GM18951 (cell line): ENCODE measurements around the gene RPL3.

Experiments
- POLR2A ChIP-seq: IDR thresholded peaks from 4 replicates; pipeline ENCODE4 v1.6.1; 2011; ENCODE audit warnings: mild to moderate bottlenecking; ENCODE audit not compliant: insufficient read length, insufficient read depth; ENCODE audit errors: extremely low read depth
- in situ Hi-C: fragments of 300-500 bp; cut with MboI; formaldehyde crosslinking; loops from one replicate; pipeline ENCODE4 v1.12.0; 2022; ENCODE audit warnings: low sequenced_read_pairs, mixed read lengths, inconsistent platforms; ENCODE audit not compliant: unreplicated experiment

RPL3 gene

GRCh38 chr22:39288135-39288898 lies 31.1 kb downstream of the RPL3 start:
- TF ChIP-seq POLR2A, result no peak
- in situ Hi-C loops, result no loop called here

DNA sequence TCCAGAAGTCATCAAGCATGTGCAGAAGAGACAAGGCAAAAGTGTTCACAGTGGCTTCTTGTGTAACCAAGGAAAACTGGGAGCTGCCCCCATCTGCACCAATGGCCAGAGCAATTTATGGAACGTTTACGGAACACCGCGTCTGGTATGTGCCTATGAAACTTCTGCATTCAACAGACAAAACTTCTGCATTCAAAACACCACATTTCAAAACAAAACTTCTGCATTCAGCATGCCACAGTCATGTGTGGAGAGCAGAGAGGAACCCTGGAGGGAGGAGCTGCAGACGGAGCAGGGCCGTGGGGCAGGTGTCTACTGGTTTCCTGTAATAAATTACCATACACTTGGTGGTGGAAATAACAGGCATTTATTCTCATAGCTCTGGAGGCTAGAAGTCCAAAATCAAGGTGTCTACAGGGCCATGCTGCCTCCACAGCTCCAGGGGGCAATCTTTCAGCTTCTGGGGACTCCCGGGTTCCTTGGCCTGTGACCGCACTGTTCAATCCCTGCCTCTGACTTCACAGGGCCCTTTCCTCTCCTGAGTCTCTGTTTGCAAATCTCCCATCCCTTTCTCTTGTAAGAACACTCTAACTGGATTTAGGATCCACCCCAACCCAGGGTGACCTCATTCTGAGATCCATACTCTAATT lies 32.2 kb downstream of the RPL3 start:
- in situ Hi-C loops, result no loop called here
- no peak for TF ChIP-seq POLR2A

- in situ Hi-C loops, result no loop called here
- no peak for TF ChIP-seq POLR2A
These were observed 34.4 kb downstream of the RPL3 start for GRCh38 chr22:39284983-39285382.

- no peak for TF ChIP-seq POLR2A
- in situ Hi-C loops, result no loop called here
These were observed 35.1 kb downstream of the RPL3 start for GRCh38 chr22:39284142-39284980.

DNA sequence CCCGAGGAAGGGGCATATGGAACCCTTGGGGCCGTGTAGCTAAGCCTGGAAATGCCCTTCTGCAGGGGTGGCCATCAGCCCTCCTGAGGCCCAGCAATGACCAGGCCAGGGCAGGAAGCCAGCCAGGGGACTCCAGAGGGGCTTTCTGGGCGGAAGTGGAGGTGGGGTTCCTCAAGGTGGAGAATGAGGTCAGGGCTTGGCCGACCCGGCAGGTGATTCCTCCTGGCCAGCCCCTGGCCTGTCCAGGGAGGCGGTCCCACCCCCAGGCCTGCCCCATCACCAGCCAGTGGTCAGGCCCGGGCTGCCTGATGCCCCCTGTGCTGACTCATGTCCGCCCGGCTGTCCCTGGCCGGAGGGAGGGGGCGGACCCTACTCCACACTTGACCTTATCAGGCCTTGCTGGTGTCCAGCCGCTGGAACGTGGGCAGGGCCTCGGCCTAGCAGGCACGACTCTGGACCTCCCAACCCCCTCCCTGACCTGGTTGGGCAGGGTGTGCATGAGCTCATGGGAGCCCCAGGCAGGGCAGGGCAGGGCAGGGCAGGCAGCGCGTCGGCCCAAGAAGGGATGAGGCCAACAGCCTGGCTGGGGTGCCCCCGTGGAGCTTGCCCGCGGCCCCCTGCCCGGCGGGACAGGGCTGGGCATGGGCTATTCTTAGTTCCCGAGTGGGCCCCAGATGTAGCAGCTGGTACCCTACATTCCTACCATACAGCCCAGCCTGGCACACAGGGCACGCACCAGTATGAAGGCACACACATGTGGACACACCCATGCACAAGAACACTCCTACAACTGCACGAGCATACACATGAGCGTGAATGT lies 35.9 kb downstream of the RPL3 start:
- in situ Hi-C loops, result no loop called here
- no peak for TF ChIP-seq POLR2A

DNA sequence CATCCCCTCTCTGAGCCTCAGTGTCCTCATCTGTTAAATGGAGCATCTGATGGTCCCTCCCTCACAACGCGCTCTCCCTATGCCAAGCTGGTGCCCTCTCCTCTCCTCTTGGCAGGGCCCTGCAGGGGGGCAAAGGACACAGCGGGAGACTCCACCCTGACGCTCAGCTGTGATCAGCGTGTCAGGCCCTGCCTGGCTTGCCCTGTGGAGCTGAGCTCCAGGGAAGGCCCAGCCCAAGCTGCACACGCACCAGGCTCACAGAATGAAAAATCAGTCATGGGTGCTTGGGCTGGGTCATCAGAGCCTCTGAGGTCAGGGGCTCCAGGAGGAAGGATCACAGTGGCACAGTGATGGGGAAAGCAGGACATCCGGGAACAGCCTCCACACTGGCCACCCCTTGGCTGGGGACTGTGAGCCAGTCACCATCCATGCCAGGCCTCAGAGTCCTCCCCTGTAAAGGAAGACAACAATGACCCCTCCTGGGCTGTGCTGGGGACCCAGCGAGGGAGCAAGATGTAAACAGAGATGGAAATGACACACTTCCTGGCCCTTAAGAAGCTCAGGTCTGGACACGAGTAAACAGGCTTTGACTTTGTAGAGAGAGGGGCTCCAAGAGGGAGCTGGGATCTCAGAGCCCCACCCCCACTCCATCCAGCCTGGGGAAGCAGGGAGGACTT lies 36.6 kb downstream of the RPL3 start:
- in situ Hi-C loops, result no loop called here
- no peak for TF ChIP-seq POLR2A

DNA sequence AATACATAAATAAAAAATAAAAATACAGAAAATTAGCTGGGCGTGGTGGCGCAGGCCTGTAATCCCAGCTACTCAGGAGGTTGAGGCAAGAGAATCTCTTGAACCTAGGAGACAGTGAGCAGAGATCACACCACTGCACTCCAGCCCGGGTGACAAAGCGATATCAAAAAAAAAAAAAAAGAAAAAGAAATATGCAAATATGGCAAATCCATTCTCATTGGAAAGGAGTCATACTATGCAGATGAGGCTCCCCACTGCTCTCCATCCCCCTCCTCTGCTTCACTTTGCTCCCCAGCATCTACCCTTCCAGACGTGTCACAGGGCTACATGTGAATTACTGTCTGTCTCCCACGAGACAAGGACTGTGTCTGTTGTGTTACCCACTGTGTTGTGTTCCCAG lies 38.3 kb downstream of the RPL3 start:
- in situ Hi-C loops, result no loop called here
- no peak for TF ChIP-seq POLR2A

DNA sequence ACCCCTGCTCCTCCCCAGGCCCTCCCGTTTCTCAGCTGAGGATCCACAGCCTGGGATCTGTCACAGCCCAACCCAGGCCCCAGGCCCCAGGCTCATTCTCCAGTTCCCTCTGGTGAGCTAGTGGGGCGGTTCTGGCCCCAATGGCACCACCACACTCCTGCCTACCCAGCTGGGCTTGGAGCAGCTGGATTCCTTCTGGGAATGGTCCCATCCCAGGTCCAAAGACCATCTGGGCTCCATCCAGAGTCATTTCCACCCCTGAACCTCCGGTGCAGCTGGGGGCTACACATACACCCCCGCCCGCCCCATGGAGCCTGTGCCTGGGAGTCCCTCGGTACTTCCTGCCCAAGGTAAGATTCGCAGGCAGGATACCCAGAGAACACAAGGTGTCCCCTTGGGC lies 39.2 kb downstream of the RPL3 start:
- no peak for TF ChIP-seq POLR2A
- in situ Hi-C loops, result no loop called here

GRCh38 chr22:39279170-39279850 lies 40.1 kb downstream of the RPL3 start:
- no peak for TF ChIP-seq POLR2A

DNA sequence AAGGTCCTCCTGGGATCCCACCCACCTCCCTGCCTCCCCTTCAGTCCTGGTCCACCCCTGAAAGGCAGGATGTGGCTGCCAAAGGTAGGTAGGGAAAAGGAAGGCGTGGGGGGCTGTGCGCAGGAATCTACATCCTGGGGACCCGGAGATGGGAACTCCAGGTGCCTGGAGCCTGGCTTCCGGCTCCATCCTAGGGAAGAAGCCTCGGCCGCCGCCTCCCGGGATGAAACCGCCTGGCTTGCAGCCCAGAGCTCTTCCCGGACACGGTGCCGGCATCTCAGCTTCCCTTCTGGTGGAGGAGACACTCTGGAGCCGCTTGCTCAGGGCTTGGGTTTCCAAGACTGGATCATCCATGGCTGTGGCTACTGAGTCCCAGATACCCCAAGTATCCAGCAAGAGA lies 41.4 kb downstream of the RPL3 start:
- TF ChIP-seq POLR2A, result no peak
- in situ Hi-C loops, result no loop called here

More at GRCh38 chr22:39279170-39279850, 40.1 kb downstream of the RPL3 start:
- in situ Hi-C loops, result no loop called here

GRCh38 chr22:39277142-39277607 lies 42.2 kb downstream of the RPL3 start:
- TF ChIP-seq POLR2A, result no peak
- in situ Hi-C loops, result no loop called here
